ENCODE results near the gene ZNF785.

DNA sequence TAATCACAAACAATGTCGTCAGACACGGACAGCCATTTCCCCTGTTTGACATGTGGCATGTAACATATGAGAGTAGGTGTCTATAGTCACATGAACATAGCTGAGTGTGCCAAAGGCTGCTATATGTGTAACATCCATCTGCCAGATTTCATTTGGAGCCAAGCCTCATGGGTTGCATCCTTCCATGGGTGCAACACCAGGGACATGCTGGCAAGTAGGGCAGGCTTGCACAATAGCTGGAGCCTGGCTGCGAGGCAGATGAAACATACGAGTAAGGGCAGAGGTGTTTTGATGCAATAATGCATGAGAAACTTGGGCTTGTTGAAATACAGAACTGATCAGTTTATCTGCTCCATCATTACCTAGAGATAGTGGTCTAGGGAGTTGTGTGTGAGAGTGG, 33.7 kb upstream of the ZNF785 start:
- TF ChIP-seq POLR2A (IDR thresholded peaks at IDR 0.05; ENCODE audit: low read length) = no peak
- no peak for TF ChIP-seq GATA1 (IDR thresholded peaks at IDR 0.05; ENCODE audit: low read depth, low read length)
